Activated T-helper 2 cell treated with anti-CD3 and anti-CD28 coated beads, Interferon-gamma antibody, Interleukin-2, Interleukin-4, amounts not matched to agents 10 μg/mL and 5 μg/mL and 100 μg/mL, durations not matched to agents 14 hours and 24 hours and 36 hours (primary cell): Measurements from ENCODE around the gene C9orf40. TPM values are rescaled to one million over a fixed set of nuclear protein-coding genes. Genes with fewer than 3 reads are reported as not detected.

ENCODE experiments used
- DNase-seq: peaks from one replicate; pipeline ENCODE4 v3.0.0; 2021; ENCODE audit warnings: low spot score
- H3K27ac Mint-ChIP-seq: one replicate; pipeline ENCODE4 v1.8.0; 2021; ENCODE audit warnings: mixed read lengths
- H3K27me3 Mint-ChIP-seq: one replicate; pipeline ENCODE4 v1.8.0; 2021; ENCODE audit warnings: low read depth, mixed read lengths
- H3K36me3 Mint-ChIP-seq: one replicate; pipeline ENCODE4 v1.8.0; 2021; ENCODE audit warnings: low read depth, mixed read lengths
- H3K4me1 Mint-ChIP-seq: one replicate; pipeline ENCODE4 v1.8.0; 2021; ENCODE audit warnings: low read depth, mixed read lengths
- H3K4me3 Mint-ChIP-seq: one replicate; pipeline ENCODE4 v1.8.0; 2021; ENCODE audit warnings: low read depth, mild to moderate bottlenecking, moderate library complexity, mixed read lengths
- H3K9me3 Mint-ChIP-seq: one replicate; pipeline ENCODE4 v1.8.0; 2021; ENCODE audit warnings: mixed read lengths
- intact Hi-C: fragments of 100-400 bp; cut with micrococcal nuclease; formaldehyde crosslinking; loops from one replicate; pipeline ENCODE4 v1.15.1; 2023
- total RNA-seq: library from RNA; stranded (reverse); gene quantifications from 2 replicates; pipeline ENCODE4 v1.2.3, GENCODE V29; 2022

The C9orf40 gene
- 19.2 and 19.6 TPM in 2 replicates for total RNA-seq

GRCh38 chr9:74952201-74953151 is at the start of gene C9orf40:
C9orf40 (minus strand) TSS chr9:74952912; CDS start chr9:74952611, 301 bp downstream.
- Mint-ChIP-seq H3K9me3 (no peaks in the 10 kb centered on the region), H3K27ac (peak within 1 kb of the TSS; percentile 89), H3K36me3 (peaks cover 28% of the 10 kb centered on the region), H3K27me3 (no peaks in the 10 kb centered on the region), H3K4me3 (peak within 1 kb of the TSS; percentile 93), H3K4me1 (peaks cover 24% of the 10 kb centered on the region)
- DNase-seq: peak; percentile 88
- intact Hi-C loops: loop anchor here (1.0 to 10.0 kb wide), 7 partner anchors 50 to 1072 kb away; partner anchors contain the start of genes CARNMT1, NMRK1 and OSTF1

- Mint-ChIP-seq H3K27ac (no peak overlapping the region), H3K4me3 (no peak overlapping the region), H3K9me3 (no peaks in the 10 kb centered on the region), H3K36me3 (peaks cover 19% of the 10 kb centered on the region), H3K4me1 (peaks cover 4% of the 10 kb centered on the region), H3K27me3 (no peaks in the 10 kb centered on the region)
- DNase-seq: no peak
- intact Hi-C loops: loop anchor here (1.0 to 2.0 kb wide), 3 partner anchors 49 to 225 kb away; partner anchors contain the start of gene C9orf40
Measured at GRCh38 chr9:75001719-75002421, 49.2 kb upstream of the C9orf40 start.

- Mint-ChIP-seq H3K27me3 (no peaks in the 10 kb centered on the region), H3K4me3 (no peak overlapping the region)
- intact Hi-C loops: no loop called here
Measured at GRCh38 chr9:75000835-75001234, 48.1 kb upstream of the C9orf40 start.

DNA sequence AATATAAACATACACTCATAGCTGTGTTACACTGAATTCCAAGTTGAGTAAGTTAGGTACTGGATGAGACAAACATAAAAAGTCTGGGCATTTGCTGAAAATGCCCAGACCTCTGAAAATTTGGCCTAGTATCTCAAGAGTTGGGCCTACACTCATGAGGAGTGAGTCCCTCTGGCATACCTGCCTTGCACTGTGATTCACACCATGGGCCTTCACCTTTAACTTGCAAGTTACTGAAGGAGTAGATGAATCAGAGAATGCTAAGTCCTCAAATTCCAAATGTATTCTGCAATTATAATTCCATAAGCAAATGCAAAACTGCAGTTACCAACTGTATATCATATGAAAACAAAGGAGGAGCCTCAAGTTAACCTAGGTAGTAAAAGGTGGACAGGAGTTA is 32.3 kb upstream of the C9orf40 start:
- Mint-ChIP-seq H3K4me3 (no peak overlapping the region), H3K9me3 (no peaks in the 10 kb centered on the region), H3K27ac (no peak overlapping the region), H3K36me3 (peaks cover 50% of the 10 kb centered on the region), H3K27me3 (no peaks in the 10 kb centered on the region), H3K4me1 (peaks cover 2% of the 10 kb centered on the region)
- no peak for DNase-seq
- intact Hi-C loops: no loop called here

More at GRCh38 chr9:75000835-75001234, 48.1 kb upstream of the C9orf40 start:
- no peaks in the 10 kb centered on the region for H3K9me3 Mint-ChIP-seq
- no peak for DNase-seq
- H3K36me3 Mint-ChIP-seq: peaks cover 25% of the 10 kb centered on the region
- no peak overlapping the region for H3K27ac Mint-ChIP-seq
- H3K4me1 Mint-ChIP-seq: peaks cover 4% of the 10 kb centered on the region

GRCh38 chr9:74983709-74984108 is 31.0 kb upstream of the C9orf40 start:
- intact Hi-C loops: no loop called here
- Mint-ChIP-seq H3K27me3 (no peaks in the 10 kb centered on the region), H3K4me1 (peaks cover 2% of the 10 kb centered on the region), H3K27ac (no peak overlapping the region), H3K4me3 (no peak overlapping the region), H3K9me3 (no peaks in the 10 kb centered on the region), H3K36me3 (peaks cover 45% of the 10 kb centered on the region)
- no peak for DNase-seq

GRCh38 chr9:74979844-74980243 is 27.1 kb upstream of the C9orf40 start:
- Mint-ChIP-seq H3K9me3 (peaks cover 6% of the 10 kb centered on the region), H3K4me1 (peaks cover 2% of the 10 kb centered on the region), H3K36me3 (peaks cover 54% of the 10 kb centered on the region), H3K27ac (no peak overlapping the region), H3K27me3 (no peaks in the 10 kb centered on the region), H3K4me3 (no peak overlapping the region)
- DNase-seq: no peak
- intact Hi-C loops: no loop called here

DNA sequence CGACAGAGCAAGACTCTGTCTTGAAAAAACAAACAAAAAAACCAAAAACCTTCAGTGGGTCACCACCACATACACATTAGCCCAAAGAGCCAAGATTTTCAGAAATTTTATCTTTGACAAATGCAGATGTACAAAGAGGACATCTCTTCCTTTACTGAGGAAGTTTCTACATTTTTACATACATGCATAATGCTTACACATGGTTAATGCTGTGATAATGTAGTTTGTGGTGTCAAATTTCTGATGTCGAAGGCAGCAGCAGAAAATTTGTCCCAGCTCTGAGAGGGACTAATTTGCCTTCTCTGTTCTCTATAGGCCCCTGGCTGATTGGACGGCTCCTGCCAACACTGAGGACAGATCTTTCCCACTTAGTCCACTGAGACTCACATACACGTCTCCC is 24.6 kb upstream of the C9orf40 start:
- no peak overlapping the region for H3K27ac Mint-ChIP-seq
- H3K4me3 Mint-ChIP-seq: no peak overlapping the region
- intact Hi-C loops: no loop called here
- peaks cover 2% of the 10 kb centered on the region for H3K4me1 Mint-ChIP-seq
- H3K9me3 Mint-ChIP-seq: peaks cover 9% of the 10 kb centered on the region
- DNase-seq: no peak
- no peaks in the 10 kb centered on the region for H3K27me3 Mint-ChIP-seq
- peaks cover 46% of the 10 kb centered on the region for H3K36me3 Mint-ChIP-seq

GRCh38 chr9:74975538-74975937 is 22.8 kb upstream of the C9orf40 start:
- no peak overlapping the region for H3K27ac Mint-ChIP-seq
- intact Hi-C loops: no loop called here
- no peaks in the 10 kb centered on the region for H3K4me1 Mint-ChIP-seq
- H3K36me3 Mint-ChIP-seq: peaks cover 41% of the 10 kb centered on the region
- H3K27me3 Mint-ChIP-seq: no peaks in the 10 kb centered on the region
- H3K9me3 Mint-ChIP-seq: peaks cover 9% of the 10 kb centered on the region
- DNase-seq: no peak
- H3K4me3 Mint-ChIP-seq: no peak overlapping the region

DNA sequence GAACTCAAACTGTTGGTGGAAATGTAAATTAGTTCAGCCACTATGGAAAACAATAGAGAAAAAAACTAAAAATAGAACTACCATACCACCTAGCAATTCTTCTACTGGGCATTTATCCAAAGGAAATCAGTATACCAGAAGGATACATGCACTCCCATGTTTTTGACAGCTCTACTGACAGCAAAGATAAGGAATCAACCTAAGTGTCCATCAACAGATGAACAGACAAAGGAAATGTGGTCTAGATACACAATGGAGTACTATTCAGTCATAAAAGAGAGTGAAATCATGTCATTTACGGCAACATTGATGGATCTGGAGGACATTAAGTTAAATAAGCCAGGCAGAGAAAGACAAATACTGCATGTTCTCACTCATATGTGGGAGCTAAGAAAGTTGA is 21.8 kb upstream of the C9orf40 start:
- H3K4me1 Mint-ChIP-seq: no peaks in the 10 kb centered on the region
- H3K27ac Mint-ChIP-seq: no peak overlapping the region
- H3K9me3 Mint-ChIP-seq: peaks cover 9% of the 10 kb centered on the region
- DNase-seq: no peak
- H3K27me3 Mint-ChIP-seq: no peaks in the 10 kb centered on the region
- no peak overlapping the region for H3K4me3 Mint-ChIP-seq
- intact Hi-C loops: no loop called here
- H3K36me3 Mint-ChIP-seq: peaks cover 34% of the 10 kb centered on the region

DNA sequence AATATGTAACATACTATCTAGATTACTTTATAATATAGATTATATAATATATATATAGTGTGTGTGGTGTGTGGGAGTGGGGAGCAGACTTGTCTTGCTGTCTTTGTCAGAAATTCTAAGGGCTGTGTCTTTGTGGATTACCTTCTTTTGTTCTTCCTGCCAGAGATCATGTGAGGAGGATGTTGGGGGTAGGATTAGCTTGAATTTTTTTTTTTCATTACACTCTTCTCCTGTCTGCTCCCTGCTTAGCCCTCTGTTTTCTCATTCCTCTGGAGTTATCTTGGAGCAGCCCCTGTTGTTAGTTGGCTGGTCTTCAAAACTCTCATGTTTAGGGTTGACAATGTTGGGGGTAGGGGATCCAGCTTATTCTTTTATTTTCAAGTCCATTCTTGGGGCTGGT is 21.0 kb upstream of the C9orf40 start:
- DNase-seq: no peak
- no peaks in the 10 kb centered on the region for H3K27me3 Mint-ChIP-seq

GRCh38 chr9:74963056-74963455 is 10.3 kb upstream of the C9orf40 start:
- Mint-ChIP-seq H3K27ac (no peak overlapping the region), H3K9me3 (peaks cover 26% of the 10 kb centered on the region), H3K36me3 (peaks cover 34% of the 10 kb centered on the region), H3K4me3 (no peak overlapping the region), H3K4me1 (peaks cover 3% of the 10 kb centered on the region), H3K27me3 (no peaks in the 10 kb centered on the region)
- DNase-seq: no peak
- intact Hi-C loops: no loop called here

More for the DNA sequence above, 21.0 kb upstream of the C9orf40 start:
- Mint-ChIP-seq H3K9me3 (peaks cover 9% of the 10 kb centered on the region), H3K27ac (no peak overlapping the region), H3K4me1 (no peaks in the 10 kb centered on the region), H3K36me3 (peaks cover 34% of the 10 kb centered on the region), H3K4me3 (no peak overlapping the region)
- intact Hi-C loops: no loop called here

DNA sequence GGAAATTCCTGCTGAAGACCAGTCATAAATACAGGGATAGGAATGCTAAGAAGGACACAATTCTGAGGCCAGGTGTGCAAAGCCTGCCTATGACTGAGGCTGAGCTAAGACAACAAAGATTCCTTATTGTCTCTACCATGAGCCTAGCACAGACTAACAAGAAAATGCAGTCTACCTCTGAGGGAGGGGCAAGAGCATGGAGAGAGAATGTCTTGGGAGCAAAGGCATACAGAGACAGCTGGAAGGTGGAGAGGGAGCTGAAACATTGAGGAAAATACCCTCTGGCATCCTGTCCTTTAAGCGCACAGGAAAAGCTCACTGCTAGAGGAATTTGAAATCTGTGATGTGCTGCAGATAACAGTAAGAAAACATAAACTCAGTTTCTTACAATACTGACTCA is 8.8 kb upstream of the C9orf40 start:
- Mint-ChIP-seq H3K27me3 (no peaks in the 10 kb centered on the region), H3K9me3 (peaks cover 26% of the 10 kb centered on the region), H3K27ac (no peak overlapping the region), H3K36me3 (peaks cover 37% of the 10 kb centered on the region), H3K4me1 (peaks cover 6% of the 10 kb centered on the region), H3K4me3 (no peak overlapping the region)
- no peak for DNase-seq
- intact Hi-C loops: no loop called here

- H3K27me3 Mint-ChIP-seq: no peaks in the 10 kb centered on the region
Measured at GRCh38 chr9:74960561-74960960, 7.8 kb upstream of the C9orf40 start.

More at GRCh38 chr9:74960561-74960960, 7.8 kb upstream of the C9orf40 start:
- no peak overlapping the region for H3K4me3 Mint-ChIP-seq
- peaks cover 8% of the 10 kb centered on the region for H3K4me1 Mint-ChIP-seq
- no peak overlapping the region for H3K27ac Mint-ChIP-seq
- H3K9me3 Mint-ChIP-seq: peaks cover 26% of the 10 kb centered on the region
- intact Hi-C loops: no loop called here
- peaks cover 37% of the 10 kb centered on the region for H3K36me3 Mint-ChIP-seq
- DNase-seq: no peak
